ENCODE data around the gene LRRC2. TPM values are rescaled to one million over a fixed set of nuclear protein-coding genes. Genes with fewer than 3 reads are reported as not detected.

LRRC2 gene
- total and polyA plus RNA-seq, 2 of the 13 experiments (the other 11 are each of a cell fraction or from before 2014, with no cell fraction given) = 0.27 to 0.58 TPM

- no peak for TF ChIP-seq PRDM15 (CRISPR knock-in tag; IDR thresholded peaks at IDR 0.05)
- TF ChIP-seq MYNN (CRISPR knock-in tag; IDR thresholded peaks at IDR 0.05; ENCODE audit: low read depth) = no peak
Observed at GRCh38 chr3:46517784-46518181, 48.3 kb downstream of the LRRC2 start (continued).

- FAIRE-seq = no peak
- no peak overlapping the region for H3K4me3 ChIP-seq (replicated peaks in 1 of 3; ENCODE audit: insufficient read depth in 1 of 3, low read depth in 2 of 3, low read length in 3 of 3)
- BruUV-seq (replicated peaks) = no TSS peak
- H3K9ac ChIP-seq (ENCODE audit: insufficient read depth, low read depth, low read length) = no peak overlapping the region
- no peak overlapping the region for H3K27ac ChIP-seq (ENCODE audit: extremely low read length, insufficient read depth, low read length)
- H2AFZ ChIP-seq (ENCODE audit: low read length) = no peak overlapping the region
- WGBS (ENCODE audit: low lambda C conversion rate) = 22% methylated on average over 7 of the region's 7 CpGs
- no peak for ATAC-seq
- POLR2A ChIA-PET = no interaction called here
- H3K4me1 ChIP-seq (ENCODE audit: insufficient read depth, low read length) = no peaks in the 10 kb centered on the region
- intact Hi-C loops (cut with micrococcal nuclease; ENCODE audit: unreplicated experiment) (no loop called here), in situ Hi-C loops (cut with HindIII; ENCODE audit: extremely low pct_ligation_motif_present, low pct_unique_long_range_greater_than_20kb) (no loop called here)
- no peaks in the 10 kb centered on the region for H3K36me3 ChIP-seq (replicated peaks in 1 of 2; ENCODE audit: control insufficient read depth in 1 of 2, insufficient read depth in 2 of 2, low read length in 2 of 2)
- H3K4me2 ChIP-seq (ENCODE audit: low read depth, low read length) = no peak overlapping the region
- H3K9me3 ChIP-seq (ENCODE audit: low read length) = no peaks in the 10 kb centered on the region
- no peak for DNase-seq (ENCODE audit: low spot score)
- no peak for TF ChIP-seq ZNF780A (CRISPR knock-in tag; IDR thresholded peaks at IDR 0.05)
- no peak for TF ChIP-seq ZNF44 (CRISPR knock-in tag; IDR thresholded peaks at IDR 0.05)
- TF ChIP-seq ZNF383 (CRISPR knock-in tag; IDR thresholded peaks at IDR 0.05; ENCODE audit: borderline replicate concordance) = no peak
- TF ChIP-seq ZSCAN29 (CRISPR knock-in tag; conservative IDR thresholded peaks at IDR 0.05) = no peak
- no peak for TF ChIP-seq DDIT3 (CRISPR knock-in tag; IDR thresholded peaks at IDR 0.05)
- no peak for TF ChIP-seq GABPB1 (CRISPR knock-in tag; IDR thresholded peaks at IDR 0.05)
- TF ChIP-seq CREBL2 (CRISPR knock-in tag; IDR thresholded peaks at IDR 0.05; ENCODE audit: borderline replicate concordance) = no peak
- no peak for TF ChIP-seq ZNF329 (CRISPR knock-in tag; IDR thresholded peaks at IDR 0.05; ENCODE audit: low read depth)
- no peak for TF ChIP-seq CCDC6 (CRISPR knock-in tag; IDR thresholded peaks at IDR 0.05)
- no peaks in the 10 kb centered on the region for H4K20me1 ChIP-seq (ENCODE audit: insufficient read depth, low read length)
- CTCF ChIA-PET (ENCODE audit: low intra/inter-chr PET ratio, low total read pairs) = no interaction called here
- no peaks in the 10 kb centered on the region; a peak in 1 of 5 replicates for H3K27me3 ChIP-seq (ENCODE audit: control insufficient read depth in 1 of 2, insufficient read depth in 2 of 2, low read length in 2 of 2)
- H3K79me2 ChIP-seq (ENCODE audit: insufficient read depth, low read length) = no peaks in the 10 kb centered on the region
Observed at GRCh38 chr3:46517016-46517783, 48.9 kb downstream of the LRRC2 start.

All from HepG2 (cell line).